T-helper 1 cell treated with Interleukin-12 subunit alpha and Interleukin-12 subunit beta and Interleukin-4 antibody, amounts not matched to agents 30 ng/mL and 1 ng/mL, for 36 hours (primary cell): ENCODE measurements around the gene LAMA5. TPM values are rescaled to one million over a fixed set of nuclear protein-coding genes. Genes with fewer than 3 reads are reported as not detected.

Experiments used
- intact Hi-C: fragments of 100-400 bp; cut with micrococcal nuclease; formaldehyde crosslinking; loops from one replicate; pipeline ENCODE4 v1.15.1; 2024
- total RNA-seq: library from RNA; stranded (reverse); gene quantifications from 2 replicates; pipeline ENCODE4 v1.2.3, GENCODE V29; 2022

Gene LAMA5, protein sequence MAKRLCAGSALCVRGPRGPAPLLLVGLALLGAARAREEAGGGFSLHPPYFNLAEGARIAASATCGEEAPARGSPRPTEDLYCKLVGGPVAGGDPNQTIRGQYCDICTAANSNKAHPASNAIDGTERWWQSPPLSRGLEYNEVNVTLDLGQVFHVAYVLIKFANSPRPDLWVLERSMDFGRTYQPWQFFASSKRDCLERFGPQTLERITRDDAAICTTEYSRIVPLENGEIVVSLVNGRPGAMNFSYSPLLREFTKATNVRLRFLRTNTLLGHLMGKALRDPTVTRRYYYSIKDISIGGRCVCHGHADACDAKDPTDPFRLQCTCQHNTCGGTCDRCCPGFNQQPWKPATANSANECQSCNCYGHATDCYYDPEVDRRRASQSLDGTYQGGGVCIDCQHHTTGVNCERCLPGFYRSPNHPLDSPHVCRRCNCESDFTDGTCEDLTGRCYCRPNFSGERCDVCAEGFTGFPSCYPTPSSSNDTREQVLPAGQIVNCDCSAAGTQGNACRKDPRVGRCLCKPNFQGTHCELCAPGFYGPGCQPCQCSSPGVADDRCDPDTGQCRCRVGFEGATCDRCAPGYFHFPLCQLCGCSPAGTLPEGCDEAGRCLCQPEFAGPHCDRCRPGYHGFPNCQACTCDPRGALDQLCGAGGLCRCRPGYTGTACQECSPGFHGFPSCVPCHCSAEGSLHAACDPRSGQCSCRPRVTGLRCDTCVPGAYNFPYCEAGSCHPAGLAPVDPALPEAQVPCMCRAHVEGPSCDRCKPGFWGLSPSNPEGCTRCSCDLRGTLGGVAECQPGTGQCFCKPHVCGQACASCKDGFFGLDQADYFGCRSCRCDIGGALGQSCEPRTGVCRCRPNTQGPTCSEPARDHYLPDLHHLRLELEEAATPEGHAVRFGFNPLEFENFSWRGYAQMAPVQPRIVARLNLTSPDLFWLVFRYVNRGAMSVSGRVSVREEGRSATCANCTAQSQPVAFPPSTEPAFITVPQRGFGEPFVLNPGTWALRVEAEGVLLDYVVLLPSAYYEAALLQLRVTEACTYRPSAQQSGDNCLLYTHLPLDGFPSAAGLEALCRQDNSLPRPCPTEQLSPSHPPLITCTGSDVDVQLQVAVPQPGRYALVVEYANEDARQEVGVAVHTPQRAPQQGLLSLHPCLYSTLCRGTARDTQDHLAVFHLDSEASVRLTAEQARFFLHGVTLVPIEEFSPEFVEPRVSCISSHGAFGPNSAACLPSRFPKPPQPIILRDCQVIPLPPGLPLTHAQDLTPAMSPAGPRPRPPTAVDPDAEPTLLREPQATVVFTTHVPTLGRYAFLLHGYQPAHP (N-terminal part only)
- total RNA-seq, result 0.76 and 1.3 TPM in 2 replicates

- intact Hi-C loops, result loop anchor here (5.0 kb wide), 1 partner anchor 65 kb away; the partner anchor contains the start of gene ADRM1
These were observed at the start of gene LAMA5 for GRCh38 chr20:62367136-62367632. Gene LAMA5, minus strand, starts transcription at chr20:62367312. Its CDS starts 67 bp downstream, at chr20:62367245.

- intact Hi-C loops, result no loop called here
These were observed 48.4 kb upstream of the LAMA5 start for GRCh38 chr20:62415354-62416111.

- intact Hi-C loops, result no loop called here
These were observed 46.9 kb upstream of the LAMA5 start for GRCh38 chr20:62413896-62414481.

- intact Hi-C loops, result no loop called here
These were observed 46.0 kb upstream of the LAMA5 start for GRCh38 chr20:62413025-62413570.

DNA sequence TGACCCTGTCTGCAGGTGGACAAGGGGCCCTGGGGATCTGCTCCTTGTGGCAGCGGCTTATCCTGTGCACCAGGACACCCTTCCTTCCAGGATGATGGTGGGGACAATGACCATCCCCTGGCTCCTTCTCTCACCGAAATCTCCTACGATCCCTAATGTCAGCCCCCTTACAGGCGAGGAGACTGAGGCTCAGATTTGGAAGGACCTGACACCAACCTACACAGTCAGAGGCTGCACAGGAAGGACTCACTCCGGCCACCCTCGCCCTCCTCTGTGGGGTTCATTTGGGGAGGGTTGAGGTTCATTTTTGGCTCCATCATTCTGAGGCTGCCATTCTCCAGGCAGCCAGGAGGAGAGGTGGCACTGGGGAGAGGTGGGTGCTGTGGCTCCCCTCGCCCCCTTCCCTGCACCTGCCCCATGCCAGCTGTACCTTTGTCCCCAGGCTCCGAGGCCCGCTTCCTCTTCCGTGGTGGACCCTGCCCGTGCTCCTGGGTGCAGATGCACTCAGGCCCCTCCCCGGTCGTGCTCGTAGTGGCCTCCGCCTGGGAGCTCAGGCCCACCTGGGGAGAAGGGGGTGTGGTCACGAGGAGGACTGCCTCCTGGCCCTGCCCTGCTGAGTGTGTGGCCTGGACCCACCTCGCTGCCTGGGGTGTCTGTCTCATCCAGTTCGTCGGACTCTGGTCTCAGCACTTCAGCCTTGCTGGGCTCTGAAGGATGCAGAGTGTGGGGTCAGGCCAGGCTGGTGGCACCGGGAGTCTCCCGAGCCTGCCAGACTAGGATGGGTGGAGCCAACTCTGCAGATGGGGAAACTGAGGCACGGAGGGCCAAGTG, 45.3 kb upstream of the LAMA5 start:
- intact Hi-C loops, result no loop called here

GRCh38 chr20:62411479-62412193, 44.5 kb upstream of the LAMA5 start:
- intact Hi-C loops, result no loop called here

DNA sequence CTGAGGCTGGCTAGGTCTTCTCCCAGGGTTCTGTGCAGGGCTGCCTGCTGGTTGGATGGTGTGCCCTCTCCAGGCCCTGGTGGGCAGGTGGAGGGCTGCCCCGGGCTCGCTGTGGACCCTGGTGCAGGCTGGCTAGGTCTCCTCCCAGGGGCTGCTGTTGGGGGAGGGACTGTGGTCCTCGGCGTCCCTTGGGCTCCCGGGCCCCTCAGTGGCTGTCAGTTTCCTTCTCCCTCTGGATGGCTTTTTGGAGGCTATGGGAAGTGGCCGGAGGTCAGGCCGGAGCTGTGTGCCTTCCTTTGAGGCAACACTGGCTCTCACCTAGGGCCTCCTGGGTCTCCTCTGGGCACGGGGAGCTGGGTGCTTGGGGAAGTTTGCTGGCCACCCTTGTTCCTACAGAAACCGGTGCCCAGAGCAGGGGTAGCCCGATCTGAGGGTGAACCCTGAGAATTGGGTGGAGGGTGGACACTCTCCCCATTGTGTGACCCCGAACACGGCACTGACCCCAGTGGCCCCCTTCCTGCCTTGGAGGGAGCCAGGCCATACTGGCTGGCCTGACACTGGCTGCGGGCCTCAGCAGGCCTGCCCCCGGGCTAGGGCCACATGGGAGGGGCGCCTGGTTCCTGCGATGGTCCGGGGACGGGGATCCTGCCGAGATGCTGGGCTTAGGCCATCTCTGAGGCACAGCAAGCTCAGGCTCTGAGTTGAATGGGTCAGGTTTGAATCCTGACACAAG, 43.8 kb upstream of the LAMA5 start:
- intact Hi-C loops, result no loop called here

GRCh38 chr20:62409931-62410745, 43.0 kb upstream of the LAMA5 start:
- intact Hi-C loops, result loop anchor here (5.0 kb wide), 2 partner anchors 207 to 527 kb away; partner anchors contain the start of gene GID8

DNA sequence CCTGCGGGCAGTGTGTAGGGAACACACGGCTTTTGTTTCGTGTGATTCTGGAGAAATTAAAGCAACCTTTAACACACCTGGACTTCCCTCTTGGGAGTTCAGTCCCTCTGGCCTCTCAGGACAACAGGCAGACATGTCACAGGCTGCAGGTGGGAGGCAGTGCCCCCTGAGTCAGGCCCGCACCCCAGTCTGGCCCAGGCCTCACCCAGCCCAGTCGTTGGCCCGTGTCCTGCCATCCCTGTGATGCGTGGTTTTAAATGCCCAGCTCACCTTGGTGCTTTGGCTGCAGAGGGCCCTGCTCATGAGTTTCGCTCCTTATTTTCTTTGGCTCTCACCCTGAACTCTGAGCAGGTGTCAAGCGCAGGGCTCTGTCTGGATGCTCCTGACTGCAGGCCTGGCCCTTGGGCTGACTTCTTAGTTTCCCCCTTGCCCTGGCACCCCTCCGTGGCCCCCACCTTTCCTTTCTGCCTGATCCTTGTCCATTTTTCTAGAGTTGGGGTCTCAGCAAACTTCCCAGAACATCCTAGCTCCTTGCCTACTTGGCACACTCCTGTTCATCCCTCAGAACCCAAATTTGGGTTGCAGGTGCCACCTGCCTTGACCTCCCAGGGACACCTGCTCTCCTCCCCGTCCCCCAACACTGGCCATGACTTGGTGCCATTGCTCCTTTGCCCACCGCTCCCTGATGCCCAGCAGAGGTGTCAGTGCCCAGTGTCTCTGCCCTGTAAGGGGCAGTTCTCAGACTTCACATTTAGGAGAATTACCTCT, 42.2 kb upstream of the LAMA5 start:
- intact Hi-C loops, result loop anchor here (5.0 kb wide), 2 partner anchors 208 to 528 kb away; partner anchors contain the start of gene GID8

DNA sequence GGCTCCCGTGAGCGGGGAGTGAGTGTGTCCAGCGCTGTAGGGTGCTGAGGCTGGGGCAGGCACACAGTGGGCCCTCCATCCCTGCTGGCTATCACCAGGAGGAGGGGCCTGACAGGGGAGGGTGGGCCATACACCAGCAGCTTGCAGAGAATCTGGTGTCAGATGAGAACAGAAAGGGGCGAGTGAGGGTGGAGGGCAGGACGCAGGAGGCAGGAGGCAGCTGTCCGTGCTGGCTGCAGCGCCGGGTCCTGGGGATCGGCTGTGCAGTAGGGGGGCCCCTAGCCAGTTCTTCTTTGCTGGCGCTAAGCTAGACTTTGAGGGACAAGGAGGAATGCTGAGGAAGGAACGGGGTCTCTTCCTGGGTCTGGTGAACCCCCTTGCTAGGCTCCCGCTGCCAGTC, 41.5 kb upstream of the LAMA5 start:
- intact Hi-C loops, result loop anchor here (5.0 kb wide), 2 partner anchors 209 to 529 kb away; partner anchors contain the start of gene GID8

DNA sequence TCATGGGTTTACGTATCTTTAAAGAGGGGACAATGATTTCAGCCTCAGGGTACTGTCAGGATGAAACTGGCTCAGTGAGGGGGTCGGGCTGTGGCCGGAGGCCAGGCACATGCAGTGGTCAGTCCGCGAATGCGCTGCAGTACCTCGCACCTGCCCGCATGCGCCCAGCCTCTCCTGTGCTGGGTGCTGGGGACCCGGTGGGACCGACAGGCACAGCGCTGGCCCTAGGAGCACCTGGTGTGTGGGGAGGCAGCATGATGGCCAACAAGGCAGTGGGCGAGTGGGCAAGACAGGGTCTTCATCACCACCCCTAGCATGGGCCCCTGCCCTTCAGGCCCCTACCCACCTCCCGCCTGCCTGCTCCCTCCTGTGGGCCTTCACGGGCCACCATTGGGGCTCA, 40.9 kb upstream of the LAMA5 start:
- intact Hi-C loops, result loop anchor here (5.0 kb wide), 2 partner anchors 209 to 529 kb away; partner anchors contain the start of gene GID8

GRCh38 chr20:62407221-62407992, 40.3 kb upstream of the LAMA5 start, which contains the start of gene CABLES2:
Gene CABLES2, minus strand, starts transcription at chr20:62407285. Its CDS starts 9 bp downstream, at chr20:62407276.
- intact Hi-C loops, result loop anchor here (1.0 to 5.0 kb wide), 5 partner anchors 20 to 530 kb away; partner anchors contain the start of genes ADRM1, GID8, MRGBP and RPS21

DNA sequence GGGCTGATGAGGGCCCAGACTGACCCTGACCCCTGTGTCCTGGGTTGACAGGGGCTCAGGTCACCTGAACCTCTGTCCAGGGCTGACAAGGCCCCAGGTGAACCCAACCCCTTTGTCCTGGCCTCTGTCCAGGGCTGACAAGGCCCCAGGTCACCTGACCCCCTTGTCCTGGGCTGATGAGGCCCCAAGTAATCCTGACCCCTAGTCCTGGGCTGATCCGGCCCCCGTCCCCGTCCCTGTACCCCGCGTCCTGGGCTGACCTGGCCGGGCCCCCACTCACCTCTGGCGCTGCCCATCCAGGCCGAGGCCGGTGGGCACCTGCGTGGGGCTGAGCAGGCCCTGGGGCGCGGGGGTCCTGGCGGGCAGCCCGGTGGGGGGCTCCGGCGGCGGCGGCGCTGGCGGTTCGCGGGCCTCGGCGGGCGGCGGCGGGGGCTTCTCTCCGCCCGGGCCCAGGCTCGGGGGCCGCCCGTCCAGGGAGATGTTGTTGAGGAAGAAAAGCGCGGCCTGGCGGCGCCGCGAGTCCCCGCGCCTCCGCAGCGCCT, 39.6 kb upstream of the LAMA5 start:
- intact Hi-C loops, result loop anchor here (1.0 to 5.0 kb wide), 5 partner anchors 19 to 531 kb away; partner anchors contain the start of genes ADRM1, GID8, MRGBP and RPS21

GRCh38 chr20:62405981-62406513, 38.9 kb upstream of the LAMA5 start:
- intact Hi-C loops, result loop anchor here (5.0 kb wide), 2 partner anchors 211 to 531 kb away; partner anchors contain the start of gene GID8
